Panc1 (cell line): ENCODE data around the gene USP44. TPM values are rescaled to one million over a fixed set of nuclear protein-coding genes. Genes with fewer than 3 reads are reported as not detected.

Experiments
- ATAC-seq: fragments of 200-7000 bp; cut with Tn5 transposase; 2 replicates; pipeline ENCODE4 v1.9.1; 2020; ENCODE audit warnings: mild to moderate bottlenecking, moderate library complexity
- BruUV-seq: library from RNA; stranded (reverse); fragments of 400-500 nt; replicated peaks from 2 replicates; lab custom pipeline; 2021; lab: Mats Ljungman, UMichigan
- CTCF ChIA-PET: fragments of 300-600 bp; sonication (Branson Sonifier 250); formaldehyde crosslinking; loops from one replicate; lab custom pipeline; 2022; ENCODE audit warnings: antibody characterized with exemption; lab: Charles Lee
- POLR2A ChIA-PET: fragments of 300-600 bp; sonication (Branson Sonifier 250); formaldehyde crosslinking; loops from one replicate; lab custom pipeline; 2022; ENCODE audit warnings: antibody characterized with exemption; lab: Charles Lee
- DNase-seq: peaks from one replicate; pipeline ENCODE4 v3.0.0-alpha.2; 2010; ENCODE audit warnings: low read depth, low spot score
- H3K27ac ChIP-seq: 2 replicates; pipeline ENCODE4 v1.5.1; 2011; ENCODE audit warnings: mild to moderate bottlenecking, low read length, inconsistent platforms
- H3K27me3 ChIP-seq: fragments of 200-500 bp; sonication (Bioruptor generic); 2 replicates; pipeline ENCODE4 v1.6.0; 2014; ENCODE audit warnings: low read length, inconsistent platforms; ENCODE audit not compliant: control insufficient read depth, insufficient read depth
- H3K36me3 ChIP-seq: fragments of 200-500 bp; sonication (Bioruptor generic); 2 replicates; pipeline ENCODE4 v1.5.1; 2014; ENCODE audit warnings: inconsistent platforms, mild to moderate bottlenecking, low read length, moderate library complexity; ENCODE audit not compliant: control insufficient read depth, insufficient read depth
- H3K4me1 ChIP-seq: 2 replicates; pipeline ENCODE4 v1.5.1; 2011; ENCODE audit warnings: inconsistent platforms, mild to moderate bottlenecking, low read length, moderate library complexity; ENCODE audit not compliant: control insufficient read depth, insufficient read depth
- H3K4me3 ChIP-seq, 2 experiments: 2 replicates each; pipeline ENCODE4 v1.5.1; 2011 to 2012; ENCODE audit warnings: low read depth in 2 of 2, low read length in 2 of 2, mild to moderate bottlenecking in 2 of 2, inconsistent platforms in 1 of 2, moderate library complexity in 1 of 2
- H3K9me3 ChIP-seq: fragments of 200-500 bp; sonication (Bioruptor generic); 2 replicates; pipeline ENCODE4 v1.5.1; 2014; ENCODE audit warnings: low read depth, mild to moderate bottlenecking, inconsistent platforms, low read length, moderate library complexity; ENCODE audit not compliant: control insufficient read depth, insufficient read depth
- CTCF ChIP-seq: fragments of 450-650 bp; IDR thresholded peaks from 2 replicates; pipeline ENCODE4 v1.5.1; 2017; ENCODE audit warnings: mild to moderate bottlenecking
- POLR2AphosphoS5 ChIP-seq: IDR thresholded peaks from 2 replicates; pipeline ENCODE4 v1.6.1; 2012; ENCODE audit warnings: mild to moderate bottlenecking, low read depth, low read length, moderate library complexity
- REST ChIP-seq, 2 experiments: IDR thresholded peaks; 2 replicates each; pipeline ENCODE4 v1.6.1; 2011 to 2012; ENCODE audit warnings: low read depth in 2 of 2, control low read depth in 1 of 2, low read length in 1 of 2, mild to moderate bottlenecking in 1 of 2, moderate library complexity in 1 of 2; ENCODE audit not compliant: insufficient read depth in 1 of 2
- SIN3A ChIP-seq: IDR thresholded peaks from 2 replicates; pipeline ENCODE4 v1.6.1; 2012; ENCODE audit warnings: low read depth, mild to moderate bottlenecking, low read length, moderate library complexity, borderline replicate concordance; ENCODE audit not compliant: insufficient read depth
- TCF7L2 ChIP-seq: IDR thresholded peaks from 2 replicates; pipeline ENCODE4 v1.6.1; 2011; ENCODE audit warnings: mild to moderate bottlenecking, low read depth, low read length, inconsistent platforms
- in situ Hi-C: cut with HindIII; loops from 2 replicates; pipeline ENCODE4 v1.10.0; 2016; ENCODE audit warnings: low sequenced_read_pairs, low pct_unique_long_range_greater_than_20kb
- intact Hi-C: fragments of 100-400 bp; cut with micrococcal nuclease; formaldehyde crosslinking; loops from one replicate; pipeline ENCODE4 v1.10.0; 2022; ENCODE audit not compliant: unreplicated experiment
- total RNA-seq: library from RNA; stranded (reverse); gene quantifications from one replicate; pipeline ENCODE4 v1.2.1, GENCODE V29; 2021; ENCODE audit not compliant: unreplicated experiment

USP44 gene
- total RNA-seq, 1 experiment from 2014 or later, result 0.10 TPM

GRCh38 chr12:95492462-95492861 is 58.8 kb downstream of the USP44 start:
- intact Hi-C loops, result no loop called here
- POLR2A ChIA-PET, result no interaction called here

DNA sequence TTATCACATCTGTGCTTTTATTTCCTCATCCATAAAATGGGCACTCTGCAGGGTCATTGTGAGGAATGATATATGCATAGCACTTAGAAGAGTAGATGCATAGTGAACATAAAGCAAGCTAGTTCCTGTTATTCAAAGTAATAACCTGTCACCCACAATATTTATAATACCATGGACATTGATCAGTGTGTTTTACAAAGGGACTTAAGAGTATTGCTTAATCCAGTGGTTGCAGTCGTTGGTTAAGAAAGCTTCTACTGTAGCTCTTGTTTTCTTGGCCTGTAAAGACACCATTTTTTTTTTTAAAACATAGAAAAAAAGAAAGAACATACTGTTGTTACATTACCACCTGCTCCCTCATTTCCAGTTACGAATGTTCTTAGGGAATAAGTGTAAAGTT is 64.3 kb downstream of the USP44 start:
- no peak for TF ChIP-seq SIN3A
- TF ChIP-seq POLR2AphosphoS5, result no peak
- no peak for TF ChIP-seq CTCF
- no peak for TF ChIP-seq REST (IDR thresholded peaks at IDR 0.05; ENCODE audit: insufficient read depth in 1 of 2, low read depth in 2 of 2, low read length in 1 of 2)
- TF ChIP-seq TCF7L2, result no peak
- intact Hi-C loops (no loop called here), in situ Hi-C loops (no loop called here)
- Histone ChIP-seq H3K27ac (no peak overlapping the region), H3K4me3 (no peak overlapping the region), H3K9me3 (no peaks in the 10 kb centered on the region), H3K36me3 (peaks cover 37% of the 10 kb centered on the region; the same call in 1 of the 2 replicates), H3K27me3 (no peaks in the 10 kb centered on the region), H3K4me1 (no peaks in the 10 kb centered on the region)
- ChIA-PET POLR2A (no interaction called here), CTCF (interaction anchor here (0.7 kb wide), 1 partner anchor 463 kb away, joined by 7 read pairs; no protein-coding TSS in a partner anchor)
- DNase-seq, result no peak
- BruUV-seq, result no TSS peak
- no peak for ATAC-seq

More at GRCh38 chr12:95492462-95492861, 58.8 kb downstream of the USP44 start:
- Histone ChIP-seq H3K27me3 (no peaks in the 10 kb centered on the region), H3K4me1 (no peaks in the 10 kb centered on the region), H3K4me3 (no peak overlapping the region), H3K36me3 (peaks cover 41% of the 10 kb centered on the region), H3K9me3 (no peaks in the 10 kb centered on the region), H3K27ac (no peak overlapping the region)
- BruUV-seq, result no TSS peak
- in situ Hi-C loops, result no loop called here
- CTCF ChIA-PET, result no interaction called here
- DNase-seq (no peak), ATAC-seq (no peak)
- TF ChIP-seq TCF7L2 (no peak), CTCF (no peak), SIN3A (no peak), REST (IDR thresholded peaks at IDR 0.05; ENCODE audit: insufficient read depth in 1 of 2, low read depth in 2 of 2, low read length in 1 of 2) (no peak)
